ENCODE measurements around the gene C10orf62. TPM values are rescaled to one million over a fixed set of nuclear protein-coding genes. Genes with fewer than 3 reads are reported as not detected.
"Not testable (repeated sequence)": the region's sequence is repeated elsewhere in the genome, so short reads cannot be mapped to it uniquely, and the experiment has no call there.

The C10orf62 gene
- total and polyA plus RNA-seq, 10 of the 15 experiments (the other 5 are each of a cell fraction or from before 2014, with no cell fraction given) = not detected

DNA sequence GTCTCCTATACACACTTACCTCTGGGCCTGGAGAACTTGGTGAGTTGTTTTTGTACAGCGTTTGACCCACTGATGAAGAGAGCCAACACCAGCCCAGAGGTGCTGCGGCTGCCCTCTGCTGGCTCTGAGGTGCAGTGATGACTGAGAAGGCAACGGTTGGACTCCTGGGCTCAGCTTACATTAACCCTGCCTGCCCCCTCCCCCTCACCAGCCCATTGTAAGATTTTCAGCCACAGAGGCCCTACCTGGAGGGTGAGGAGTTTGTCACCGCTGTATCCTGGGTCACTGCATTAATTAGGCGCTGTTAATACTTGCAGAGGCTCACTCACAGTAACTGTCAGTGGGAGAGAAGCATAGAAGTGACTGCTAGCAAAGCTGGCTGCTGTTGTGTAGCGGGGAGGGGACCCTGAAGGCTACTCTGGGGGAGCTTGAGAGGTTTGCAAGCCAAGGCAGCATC is 35.9 kb upstream of the C10orf62 start (continued):
- TF ChIP-seq, protein P1, sequence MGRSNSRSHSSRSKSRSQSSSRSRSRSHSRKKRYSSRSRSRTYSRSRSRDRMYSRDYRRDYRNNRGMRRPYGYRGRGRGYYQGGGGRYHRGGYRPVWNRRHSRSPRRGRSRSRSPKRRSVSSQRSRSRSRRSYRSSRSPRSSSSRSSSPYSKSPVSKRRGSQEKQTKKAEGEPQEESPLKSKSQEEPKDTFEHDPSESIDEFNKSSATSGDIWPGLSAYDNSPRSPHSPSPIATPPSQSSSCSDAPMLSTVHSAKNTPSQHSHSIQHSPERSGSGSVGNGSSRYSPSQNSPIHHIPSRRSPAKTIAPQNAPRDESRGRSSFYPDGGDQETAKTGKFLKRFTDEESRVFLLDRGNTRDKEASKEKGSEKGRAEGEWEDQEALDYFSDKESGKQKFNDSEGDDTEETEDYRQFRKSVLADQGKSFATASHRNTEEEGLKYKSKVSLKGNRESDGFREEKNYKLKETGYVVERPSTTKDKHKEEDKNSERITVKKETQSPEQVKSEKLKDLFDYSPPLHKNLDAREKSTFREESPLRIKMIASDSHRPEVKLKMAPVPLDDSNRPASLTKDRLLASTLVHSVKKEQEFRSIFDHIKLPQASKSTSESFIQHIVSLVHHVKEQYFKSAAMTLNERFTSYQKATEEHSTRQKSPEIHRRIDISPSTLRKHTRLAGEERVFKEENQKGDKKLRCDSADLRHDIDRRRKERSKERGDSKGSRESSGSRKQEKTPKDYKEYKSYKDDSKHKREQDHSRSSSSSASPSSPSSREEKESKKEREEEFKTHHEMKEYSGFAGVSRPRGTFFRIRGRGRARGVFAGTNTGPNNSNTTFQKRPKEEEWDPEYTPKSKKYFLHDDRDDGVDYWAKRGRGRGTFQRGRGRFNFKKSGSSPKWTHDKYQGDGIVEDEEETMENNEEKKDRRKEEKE (IDR thresholded peaks at IDR 0.05) = no peak

DNA sequence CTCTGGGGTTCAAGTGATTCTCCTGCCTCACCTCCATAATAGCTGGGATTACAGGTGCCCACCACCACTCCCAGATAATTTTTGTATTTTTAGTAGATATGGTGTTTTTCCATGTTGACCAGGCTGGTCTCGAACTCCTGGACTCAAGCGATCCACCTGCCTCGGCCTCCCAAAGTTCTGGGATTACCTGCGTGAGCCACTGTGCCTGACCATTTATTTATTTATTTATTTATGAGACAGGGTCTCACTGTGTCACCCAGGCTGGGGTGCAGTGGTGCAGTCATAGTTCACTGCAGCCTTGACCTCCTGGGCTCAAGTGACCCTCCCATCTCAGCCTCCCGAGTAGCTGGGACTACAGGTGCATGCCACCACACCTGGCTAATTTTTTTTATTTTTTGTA is 35.2 kb upstream of the C10orf62 start:
- FAIRE-seq; H4K20me1 ChIP-seq (ENCODE audit: control insufficient read depth, insufficient read depth); H3K9ac ChIP-seq (ENCODE audit: control insufficient read depth, insufficient read depth, low read length); H3K27ac ChIP-seq (ENCODE audit: control insufficient read depth, insufficient read depth); H3K27me3 ChIP-seq (replicated peaks in 1 of 2; ENCODE audit: control insufficient read depth in 2 of 2, insufficient read depth in 2 of 2, low read length in 1 of 2); ATAC-seq; H2AFZ ChIP-seq (ENCODE audit: control insufficient read depth, low read depth, low read length); in situ Hi-C loops (cut with MboI); H3K79me2 ChIP-seq (ENCODE audit: control insufficient read depth, insufficient read depth, low read length); POLR2A ChIA-PET; H3K4me2 ChIP-seq (ENCODE audit: control insufficient read depth, insufficient read depth); BruUV-seq (replicated peaks); DNase-seq (ENCODE audit: low read depth, low spot score); H3K36me3 ChIP-seq (ENCODE audit: control insufficient read depth in 2 of 2, insufficient read depth in 2 of 2, low read length in 1 of 2); intact Hi-C loops (cut with micrococcal nuclease; ENCODE audit: unreplicated experiment); H3K4me3 ChIP-seq; H3K9me3 ChIP-seq (replicated peaks; ENCODE audit: control insufficient read depth, insufficient read depth, low read length): not testable (repeated sequence)
- ChIA-PET RAD21 (ENCODE audit: unreplicated experiment) (interaction anchor here (0.6 to 1.8 kb wide), 8 partner anchors 11 to 148 kb away, joined by 3 to 13 read pairs (median 4); no protein-coding TSS in a partner anchor), CTCF (interaction anchor here (0.8 to 5.9 kb wide), 23 partner anchors 8 to 1537 kb away, joined by 3 to 62 read pairs (median 4); partner anchors contain the start of genes ANKRD2 and RRP12), SMC1A (ENCODE audit: uncharacterized antibody, unreplicated experiment) (interaction anchor here (0.7 to 1.9 kb wide), 7 partner anchors 16 to 320 kb away, joined by 3 to 7 read pairs (median 3); partner anchors contain the start of gene ZFYVE27)
- H3K4me1 ChIP-seq (ENCODE audit: control insufficient read depth, insufficient read depth, low read length) = peaks cover 18% of the 10 kb centered on the region
- WGBS (ENCODE audit: insufficient coverage, insufficient replicate concordance, low lambda C conversion rate, missing lambda C conversion rate) = 93% methylated on average over 5 of the region's 5 CpGs
